ENCODE measurements around the gene HBQ1.

Gene HBQ1

DNA sequence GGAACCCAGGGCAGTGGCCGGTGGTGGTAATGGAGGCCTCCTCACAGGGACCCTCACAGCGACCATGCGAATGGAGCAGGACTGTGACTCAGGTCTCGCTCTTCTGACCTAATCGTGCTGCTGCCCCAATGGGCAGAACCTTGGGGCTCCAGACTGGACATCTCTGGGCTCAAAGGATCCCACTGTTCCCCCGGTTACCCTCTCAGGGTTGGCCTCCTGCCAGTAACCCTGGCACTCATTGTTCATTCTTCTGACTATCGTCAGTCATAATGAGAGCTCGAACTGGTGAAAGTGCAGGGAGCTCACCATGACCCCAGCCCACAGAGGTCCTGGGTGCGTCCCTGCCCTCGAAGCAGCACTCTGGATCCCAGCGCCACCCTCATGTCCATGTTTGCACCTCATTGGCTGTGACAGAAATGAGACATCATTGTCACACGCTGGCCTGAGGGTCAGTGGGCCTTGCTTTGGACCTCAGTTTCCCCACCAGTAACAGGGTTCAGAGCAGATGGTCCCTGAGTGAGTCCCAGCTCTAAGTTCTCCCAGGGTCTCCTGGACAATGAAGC lies 37.8 kb upstream of the HBQ1 start:
- no peak for TF ChIP-seq CTCF (IDR thresholded peaks at IDR 0.05; ENCODE audit: low read depth, low read length)
- TF ChIP-seq POLR2A (IDR thresholded peaks at IDR 0.05; ENCODE audit: extremely low read depth, insufficient read length), result no peak
- TF ChIP-seq MYC (IDR thresholded peaks at IDR 0.05; ENCODE audit: low read depth, low read length), result no peak
- TF ChIP-seq MAX (IDR thresholded peaks at IDR 0.05; ENCODE audit: low read depth, low read length), result no peak
- H3K4me3 ChIP-seq (ENCODE audit: low read depth, low read length), result no peak overlapping the region
- no peak for DNase-seq (ENCODE audit: low read depth)

- no peak for DNase-seq (ENCODE audit: low read depth)
- H3K4me3 ChIP-seq (ENCODE audit: low read depth, low read length), result no peak overlapping the region
- TF ChIP-seq POLR2A (IDR thresholded peaks at IDR 0.05; ENCODE audit: extremely low read depth, insufficient read length), result no peak
- no peak for TF ChIP-seq MYC (IDR thresholded peaks at IDR 0.05; ENCODE audit: low read depth, low read length)
- TF ChIP-seq MAX (IDR thresholded peaks at IDR 0.05; ENCODE audit: low read depth, low read length), result no peak
- TF ChIP-seq CTCF (IDR thresholded peaks at IDR 0.05; ENCODE audit: low read depth, low read length), result no peak
These were observed 37.2 kb upstream of the HBQ1 start for GRCh38 chr16:143047-143446.

GRCh38 chr16:143456-143855 lies 36.8 kb upstream of the HBQ1 start:
- TF ChIP-seq MYC (IDR thresholded peaks at IDR 0.05; ENCODE audit: low read depth, low read length), result no peak
- no peak for TF ChIP-seq MAX (IDR thresholded peaks at IDR 0.05; ENCODE audit: low read depth, low read length)
- no peak for TF ChIP-seq CTCF (IDR thresholded peaks at IDR 0.05; ENCODE audit: low read depth, low read length)
- TF ChIP-seq POLR2A (IDR thresholded peaks at IDR 0.05; ENCODE audit: extremely low read depth, insufficient read length), result no peak
- H3K4me3 ChIP-seq (ENCODE audit: low read depth, low read length), result no peak overlapping the region
- no peak for DNase-seq (ENCODE audit: low read depth)

GRCh38 chr16:144797-145252 lies 35.4 kb upstream of the HBQ1 start:
- peak; percentile 14 for DNase-seq (ENCODE audit: low read depth)
- no peak overlapping the region for H3K4me3 ChIP-seq (ENCODE audit: low read depth, low read length)
- TF ChIP-seq MAX (IDR thresholded peaks at IDR 0.05; ENCODE audit: low read depth, low read length) (no peak), CTCF (IDR thresholded peaks at IDR 0.05; ENCODE audit: low read depth, low read length) (no peak), POLR2A (IDR thresholded peaks at IDR 0.05; ENCODE audit: extremely low read depth, insufficient read length) (no peak), MYC (IDR thresholded peaks at IDR 0.05; ENCODE audit: low read depth, low read length) (no peak)

- no peak for DNase-seq (ENCODE audit: low read depth)
- TF ChIP-seq CTCF (IDR thresholded peaks at IDR 0.05; ENCODE audit: low read depth, low read length) (no peak), POLR2A (IDR thresholded peaks at IDR 0.05; ENCODE audit: extremely low read depth, insufficient read length) (no peak), MYC (IDR thresholded peaks at IDR 0.05; ENCODE audit: low read depth, low read length) (no peak), MAX (IDR thresholded peaks at IDR 0.05; ENCODE audit: low read depth, low read length) (no peak)
- H3K4me3 ChIP-seq (ENCODE audit: low read depth, low read length), result no peak overlapping the region
These were observed 33.6 kb upstream of the HBQ1 start for GRCh38 chr16:146646-147045.

Data from NB4 (cell line).